GM12878 (cell line): ENCODE measurements around the gene MED1. TPM values are rescaled to one million over a fixed set of nuclear protein-coding genes. Genes with fewer than 3 reads are reported as not detected.
"Not testable (repeated sequence)": the region's sequence is repeated elsewhere in the genome, so short reads cannot be mapped to it uniquely, and the experiment has no call there.

Experiments
- ATAC-seq: fragments of 200-7000 bp; cut with Tn5 transposase; 3 replicates; pipeline ENCODE4 v1.9.1; 2020; ENCODE audit warnings: mild to moderate bottlenecking, moderate library complexity
- BruUV-seq: library from RNA; stranded (reverse); fragments of 400-500 nt; replicated peaks from 2 replicates; lab custom pipeline; 2021; lab: Mats Ljungman, UMichigan
- CTCF ChIA-PET: fragments of 300-600 bp; sonication (Branson Sonifier 250); formaldehyde crosslinking; extraction: SDS; loops from one replicate; lab custom pipeline; 2021; ENCODE audit warnings: inconsistent platforms; lab: Yijun Ruan, JAX
- POLR2A ChIA-PET: fragments of 350-600 bp; formaldehyde crosslinking; extraction: SDS; loops from one replicate; lab custom pipeline; 2021; ENCODE audit warnings: inconsistent platforms; lab: Charles Lee
- RAD21 ChIA-PET: fragments of 300-600 bp; sonication (Branson Sonifier 250); formaldehyde crosslinking; loops from one replicate; lab custom pipeline; 2023; ENCODE audit warnings: antibody characterized with exemption; ENCODE audit not compliant: unreplicated experiment; lab: Charles Lee
- SMC1A ChIA-PET: fragments of 300-600 bp; sonication (Branson Sonifier 250); formaldehyde crosslinking; loops from one replicate; lab custom pipeline; 2023; ENCODE audit not compliant: unreplicated experiment, uncharacterized antibody; lab: Charles Lee
- DNase-seq: peaks from one replicate; pipeline ENCODE4 v3.0.0-alpha.2; 2011; ENCODE audit warnings: low read depth, low spot score
- FAIRE-seq: peaks from 3 replicates; lab custom pipeline; 2011; peaks lifted over from hg19 to GRCh38; lab: Jason Lieb, UNC
- H2AFZ ChIP-seq: 2 replicates; pipeline ENCODE4 v1.6.0; 2011; ENCODE audit warnings: low read depth, low read length, control low read depth; ENCODE audit not compliant: control insufficient read depth
- H3K27ac ChIP-seq: 2 replicates; pipeline ENCODE4 v1.5.1; 2011; ENCODE audit warnings: control low read depth; ENCODE audit not compliant: control insufficient read depth, insufficient read depth
- H3K27me3 ChIP-seq, 2 experiments: replicated peaks in 1 of 2; 2 replicates each; pipeline versions ENCODE4 v1.6.0 to v1.6.1; 2011; ENCODE audit warnings: low read length in 1 of 2; ENCODE audit not compliant: control insufficient read depth in 2 of 2, insufficient read depth in 2 of 2
- H3K36me3 ChIP-seq, 2 experiments: 2 replicates each; pipeline ENCODE4 v1.5.1; 2011; ENCODE audit warnings: low read length in 1 of 2; ENCODE audit not compliant: control insufficient read depth in 2 of 2, insufficient read depth in 2 of 2
- H3K4me1 ChIP-seq: 2 replicates; pipeline ENCODE4 v1.6.1; 2011; ENCODE audit warnings: mild to moderate bottlenecking, low read length, moderate library complexity, mixed read lengths; ENCODE audit not compliant: control insufficient read depth, insufficient read depth
- H3K4me2 ChIP-seq: 2 replicates; pipeline ENCODE4 v1.6.0; 2011; ENCODE audit warnings: control low read depth; ENCODE audit not compliant: control insufficient read depth, insufficient read depth
- H3K4me3 ChIP-seq: fragments of 200-600 bp; sonication (generic); 2 replicates; pipeline ENCODE4 v1.5.1; 2016
- H3K79me2 ChIP-seq: 2 replicates; pipeline ENCODE4 v1.6.0; 2011; ENCODE audit warnings: low read length; ENCODE audit not compliant: control insufficient read depth, insufficient read depth
- H3K9ac ChIP-seq: 2 replicates; pipeline ENCODE4 v1.8.0; 2011; ENCODE audit warnings: low read length, control low read depth, mixed read lengths; ENCODE audit not compliant: control insufficient read depth, insufficient read depth
- H3K9me3 ChIP-seq: replicated peaks from 3 replicates; pipeline ENCODE4 v1.5.1; 2011; ENCODE audit warnings: mild to moderate bottlenecking, low read length; ENCODE audit not compliant: control insufficient read depth, insufficient read depth
- H4K20me1 ChIP-seq: 2 replicates; pipeline ENCODE4 v1.6.0; 2011; ENCODE audit not compliant: control insufficient read depth, insufficient read depth
- EED ChIP-seq: sonication (generic); IDR thresholded peaks from 2 replicates; pipeline ENCODE4 v1.6.1; 2016; ENCODE audit warnings: antibody characterized with exemption, low read depth
- JUND ChIP-seq: IDR thresholded peaks from 2 replicates; pipeline ENCODE4 v1.6.1; 2012; ENCODE audit warnings: low read depth, mild to moderate bottlenecking, low read length, improper control_type of control experiment, moderate library complexity
- KLF5 ChIP-seq: fragments of 450-650 bp; IDR thresholded peaks from 2 replicates; pipeline ENCODE4 v1.6.1; 2014; ENCODE audit warnings: mild to moderate bottlenecking; ENCODE audit not compliant: partially characterized antibody
- NFIC ChIP-seq: IDR thresholded peaks from 2 replicates; pipeline ENCODE4 v1.6.1; 2012; ENCODE audit warnings: low read depth, mild to moderate bottlenecking, inconsistent platforms, low read length, moderate library complexity
- PML ChIP-seq: IDR thresholded peaks from 2 replicates; pipeline ENCODE4 v1.6.1; 2012; ENCODE audit warnings: low read length, inconsistent platforms
- WGBS: methylation state at CpG from one replicate; pipeline ENCODE4 v1.1.6; 2016; ENCODE audit warnings: low lambda C conversion rate; ENCODE audit not compliant: insufficient replicate concordance, insufficient coverage; ENCODE audit errors: missing lambda C conversion rate; 5-methylcytosine and 5-hydroxymethylcytosine counted together
- in situ Hi-C: fragments of 300-500 bp; cut with MboI; formaldehyde crosslinking; loops from 9 replicates; pipeline ENCODE4 v1.14.3; 2018; ENCODE audit warnings: mixed read lengths
- intact Hi-C: fragments of 100-400 bp; cut with micrococcal nuclease; formaldehyde crosslinking; loops from one replicate; pipeline ENCODE4 v1.14.2; 2022; ENCODE audit not compliant: unreplicated experiment
- polyA plus RNA-seq, 11 experiments: library from polyadenylated mRNA; depleted of rRNA in 4 of 11; unstranded in 6 of 11; stranded (reverse) in 5 of 11; fragments of >200 nt; fragmentation: Nextera tagmentation in 4 of 11; fragmentation: Illumina TruSeq in 1 of 11; extraction: Ambion mirVana in 4 of 11; extraction: Trizol in 1 of 11; gene quantifications; 1 replicate in 1 of 11; 2 replicates in 10 of 11; pipeline versions ENCODE4 v1.2.1 to v1.2.3, GENCODE V29; 2011 to 2016; ENCODE audit warnings: inconsistent platforms in 2 of 11, missing spikeins in 2 of 11, low read depth in 1 of 11
- total RNA-seq, 4 experiments: library from RNA; depleted of rRNA in 3 of 4; stranded (reverse); fragments of >200 nt in 3 of 4; fragmentation: Illumina TruSeq in 1 of 4; extraction: Trizol in 1 of 4; gene quantifications; 2 replicates each; pipeline versions ENCODE4 v1.2.1 to v1.2.3, GENCODE V29; 2013 to 2021
- TF ChIP-seq, protein P1 (sequence below): fragments of 150-350 bp; IDR thresholded peaks from 2 replicates; pipeline ENCODE4 v1.6.1; 2016; ENCODE audit warnings: low read depth, low read length

MED1 gene
- total and polyA plus RNA-seq, 10 of the 15 experiments (the other 5 are each of a cell fraction or from before 2014, with no cell fraction given) = 8.7 to 50.1 (median 30.1) TPM

DNA sequence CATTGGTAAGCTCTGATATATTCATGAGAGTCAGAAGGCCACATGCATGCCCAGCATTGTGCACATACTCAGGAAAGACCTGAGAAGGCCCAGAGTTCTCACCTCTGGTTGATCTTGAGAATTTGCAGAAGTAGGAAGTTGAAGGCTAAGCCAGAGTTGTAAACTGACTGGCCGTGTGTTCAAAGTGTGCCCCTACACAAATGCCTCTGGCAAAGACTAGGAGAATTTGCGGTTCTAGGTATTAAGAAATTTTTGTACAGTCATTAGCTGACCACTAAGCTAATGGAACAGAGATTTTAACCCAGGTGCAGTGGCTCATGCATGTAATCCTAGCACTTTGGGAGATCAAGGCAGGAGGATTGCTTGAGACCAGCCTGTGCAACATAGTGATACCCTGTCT lies 74.6 kb downstream of the MED1 start (continued):
- TF ChIP-seq, protein P1, sequence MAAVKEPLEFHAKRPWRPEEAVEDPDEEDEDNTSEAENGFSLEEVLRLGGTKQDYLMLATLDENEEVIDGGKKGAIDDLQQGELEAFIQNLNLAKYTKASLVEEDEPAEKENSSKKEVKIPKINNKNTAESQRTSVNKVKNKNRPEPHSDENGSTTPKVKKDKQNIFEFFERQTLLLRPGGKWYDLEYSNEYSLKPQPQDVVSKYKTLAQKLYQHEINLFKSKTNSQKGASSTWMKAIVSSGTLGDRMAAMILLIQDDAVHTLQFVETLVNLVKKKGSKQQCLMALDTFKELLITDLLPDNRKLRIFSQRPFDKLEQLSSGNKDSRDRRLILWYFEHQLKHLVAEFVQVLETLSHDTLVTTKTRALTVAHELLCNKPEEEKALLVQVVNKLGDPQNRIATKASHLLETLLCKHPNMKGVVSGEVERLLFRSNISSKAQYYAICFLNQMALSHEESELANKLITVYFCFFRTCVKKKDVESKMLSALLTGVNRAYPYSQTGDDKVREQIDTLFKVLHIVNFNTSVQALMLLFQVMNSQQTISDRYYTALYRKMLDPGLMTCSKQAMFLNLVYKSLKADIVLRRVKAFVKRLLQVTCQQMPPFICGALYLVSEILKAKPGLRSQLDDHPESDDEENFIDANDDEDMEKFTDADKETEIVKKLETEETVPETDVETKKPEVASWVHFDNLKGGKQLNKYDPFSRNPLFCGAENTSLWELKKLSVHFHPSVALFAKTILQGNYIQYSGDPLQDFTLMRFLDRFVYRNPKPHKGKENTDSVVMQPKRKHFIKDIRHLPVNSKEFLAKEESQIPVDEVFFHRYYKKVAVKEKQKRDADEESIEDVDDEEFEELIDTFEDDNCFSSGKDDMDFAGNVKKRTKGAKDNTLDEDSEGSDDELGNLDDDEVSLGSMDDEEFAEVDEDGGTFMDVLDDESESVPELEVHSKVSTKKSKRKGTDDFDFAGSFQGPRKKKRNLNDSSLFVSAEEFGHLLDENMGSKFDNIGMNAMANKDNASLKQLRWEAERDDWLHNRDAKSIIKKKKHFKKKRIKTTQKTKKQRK = no peak
- no peak for TF ChIP-seq KLF5
- TF ChIP-seq EED = peak; percentile 47; the same call in 1 of the 2 replicates
- TF ChIP-seq NFIC = 0 out of 2 replicates have a peak, but pooled peaks have one; percentile 13
- TF ChIP-seq JUND = no peak
- TF ChIP-seq PML = no peak

DNA sequence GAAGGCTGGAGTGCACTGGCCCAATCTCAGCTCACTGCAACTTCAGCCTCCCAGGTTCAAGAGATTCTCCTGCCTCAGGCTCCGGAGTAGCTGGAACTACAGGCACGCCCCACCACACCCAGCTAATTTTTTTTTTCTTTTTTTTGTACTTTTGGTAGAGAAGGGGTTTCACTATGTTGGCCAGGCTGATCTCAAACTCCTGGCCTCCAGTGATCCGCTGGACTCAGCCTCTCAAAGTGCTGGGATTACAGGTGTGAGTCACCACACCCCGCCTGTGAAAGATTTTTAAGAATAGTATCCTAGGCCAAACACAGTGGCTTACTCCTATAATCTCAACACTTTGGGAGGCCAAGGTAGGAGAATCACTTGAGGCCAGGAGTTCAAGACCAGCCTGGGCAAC lies 83.3 kb downstream of the MED1 start:
- DNase-seq, H3K4me2 ChIP-seq, RAD21 ChIA-PET, CTCF ChIA-PET, in situ Hi-C loops, FAIRE-seq, H2AFZ ChIP-seq, H3K4me1 ChIP-seq, H3K27me3 ChIP-seq, H3K79me2 ChIP-seq, H3K4me3 ChIP-seq, H3K27ac ChIP-seq, H4K20me1 ChIP-seq, SMC1A ChIA-PET, POLR2A ChIA-PET, H3K9me3 ChIP-seq, ATAC-seq, BruUV-seq, H3K36me3 ChIP-seq, H3K9ac ChIP-seq, intact Hi-C loops: not testable (repeated sequence)
- WGBS = 97% methylated on average over 4 of the region's 4 CpGs
